ENCODE results near the gene NDUFB10. TPM values are rescaled to one million over a fixed set of nuclear protein-coding genes. Genes with fewer than 3 reads are reported as not detected.
A peak's percentile ranks its signal among the peaks of the same experiment; 100 is the strongest.

Gene NDUFB10
- total RNA-seq, 4 donors from 2014 or later = 249 to 381 (median 295) TPM

DNA sequence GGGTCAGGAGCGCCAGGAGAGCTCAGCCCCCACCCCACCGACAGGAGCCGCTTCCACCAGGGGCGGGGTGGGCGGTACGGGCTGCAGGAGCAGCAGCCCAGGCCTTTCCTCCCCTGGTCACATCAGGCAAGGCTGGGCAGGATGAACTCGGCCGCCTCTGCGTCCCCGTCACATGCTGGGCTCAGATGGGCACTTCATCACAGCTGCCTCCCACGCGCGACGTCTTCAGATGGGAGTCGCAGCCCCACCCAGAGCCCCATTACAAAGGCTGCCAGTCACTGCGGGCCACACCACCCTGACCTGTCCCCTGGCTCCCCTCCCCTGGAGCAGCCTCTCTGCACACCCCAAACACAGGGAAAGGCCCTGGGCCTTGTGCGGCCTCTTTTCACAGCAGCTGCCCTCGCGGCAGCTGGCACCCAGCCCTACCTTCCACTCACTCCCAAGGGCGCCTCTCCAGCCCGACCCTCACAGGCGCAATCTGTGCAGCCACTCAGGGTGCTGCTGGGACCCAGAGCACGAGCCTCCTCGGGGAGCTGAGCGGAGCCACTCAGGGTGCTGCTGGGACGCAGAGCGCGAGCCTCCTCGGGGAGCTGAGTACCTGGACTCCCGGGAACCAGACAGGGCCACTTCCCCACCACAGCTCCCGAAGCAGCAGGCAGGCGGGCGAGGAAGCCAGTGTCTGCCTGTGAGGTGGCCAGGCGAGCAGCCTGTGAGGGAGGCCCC, 45.6 kb downstream of the NDUFB10 start:
- Histone ChIP-seq H3K27me3 (no peaks in the 10 kb centered on the region), H3K4me3 (no peak overlapping the region), H3K36me3 (peaks cover 35 to 43% (median 41%) of the 10 kb centered on the region in 4 donors), H3K9me3 (no peaks in the 10 kb centered on the region), H3K27ac (replicated peaks in 1 of 4) (no peak overlapping the region), H3K4me1 (peaks cover 54 to 62% (median 60%) of the 10 kb centered on the region in 4 donors)
- WGBS = 84% methylated on average over 16 of the region's 34 CpGs
- TF ChIP-seq EP300 (IDR thresholded peaks at IDR 0.05) (no peak), POLR2AphosphoS5 (IDR thresholded peaks at IDR 0.05) (no peak), POLR2A (IDR thresholded peaks at IDR 0.05; ENCODE audit: low read depth) (no peak)
- TF ChIP-seq, protein P1, sequence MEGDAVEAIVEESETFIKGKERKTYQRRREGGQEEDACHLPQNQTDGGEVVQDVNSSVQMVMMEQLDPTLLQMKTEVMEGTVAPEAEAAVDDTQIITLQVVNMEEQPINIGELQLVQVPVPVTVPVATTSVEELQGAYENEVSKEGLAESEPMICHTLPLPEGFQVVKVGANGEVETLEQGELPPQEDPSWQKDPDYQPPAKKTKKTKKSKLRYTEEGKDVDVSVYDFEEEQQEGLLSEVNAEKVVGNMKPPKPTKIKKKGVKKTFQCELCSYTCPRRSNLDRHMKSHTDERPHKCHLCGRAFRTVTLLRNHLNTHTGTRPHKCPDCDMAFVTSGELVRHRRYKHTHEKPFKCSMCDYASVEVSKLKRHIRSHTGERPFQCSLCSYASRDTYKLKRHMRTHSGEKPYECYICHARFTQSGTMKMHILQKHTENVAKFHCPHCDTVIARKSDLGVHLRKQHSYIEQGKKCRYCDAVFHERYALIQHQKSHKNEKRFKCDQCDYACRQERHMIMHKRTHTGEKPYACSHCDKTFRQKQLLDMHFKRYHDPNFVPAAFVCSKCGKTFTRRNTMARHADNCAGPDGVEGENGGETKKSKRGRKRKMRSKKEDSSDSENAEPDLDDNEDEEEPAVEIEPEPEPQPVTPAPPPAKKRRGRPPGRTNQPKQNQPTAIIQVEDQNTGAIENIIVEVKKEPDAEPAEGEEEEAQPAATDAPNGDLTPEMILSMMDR (IDR thresholded peaks at IDR 0.05) = no peak
- DNase-seq (ENCODE audit: extremely low spot score) = no peak
- intact Hi-C loops (cut with DNase I) = no loop called here

DNA sequence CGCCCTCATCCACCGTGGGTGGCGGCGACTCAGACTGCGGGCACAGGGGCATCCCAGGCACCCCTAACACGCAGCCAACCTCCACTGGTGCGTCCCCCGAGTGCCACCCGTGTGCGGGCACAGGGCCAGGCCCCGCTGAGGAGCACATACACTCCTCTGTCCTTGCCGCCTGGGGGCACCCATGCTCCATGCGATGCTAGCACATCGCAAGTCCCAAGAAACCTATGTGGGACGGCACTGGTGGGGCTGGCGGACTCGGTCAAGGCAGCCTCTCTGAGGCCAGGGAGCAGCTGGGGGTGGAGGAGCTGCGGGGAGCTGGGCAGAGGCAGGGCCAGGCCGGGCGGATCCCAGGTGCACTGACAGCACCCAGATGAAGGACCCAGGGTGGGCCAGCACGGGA, 46.3 kb downstream of the NDUFB10 start:
- no peak overlapping the region for H3K27ac ChIP-seq (replicated peaks in 1 of 4)
- H3K4me1 ChIP-seq = peaks cover 60 to 69% (median 67%) of the 10 kb centered on the region in 4 donors
- no peak overlapping the region for H3K4me3 ChIP-seq

DNA sequence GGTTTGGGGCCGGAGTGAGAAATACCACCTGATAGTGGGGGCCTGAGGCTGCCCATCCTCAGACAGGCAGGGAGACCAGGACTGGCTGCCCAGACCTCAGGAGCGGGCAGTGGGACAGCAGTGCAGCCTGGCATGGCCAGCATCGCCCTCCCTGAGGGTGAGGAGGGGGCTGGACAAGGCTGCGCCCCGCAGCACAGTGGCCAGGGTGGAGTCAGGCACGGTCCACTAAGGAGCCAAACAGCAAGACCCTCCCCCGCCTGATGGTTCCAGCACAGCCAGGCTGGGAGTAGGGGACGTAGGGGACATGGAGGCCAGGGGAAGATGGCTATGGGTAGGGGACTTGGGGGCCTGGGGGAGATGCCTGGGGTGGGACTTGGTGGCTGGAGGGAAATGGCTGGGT, 47.0 kb downstream of the NDUFB10 start:
- 91% methylated on average over 8 of the region's 8 CpGs for WGBS
- H3K36me3 ChIP-seq = peaks cover 21 to 31% (median 28%) of the 10 kb centered on the region in 4 donors
- H3K9me3 ChIP-seq = no peaks in the 10 kb centered on the region
- peaks cover 61 to 70% (median 67%) of the 10 kb centered on the region in 4 donors for H3K4me1 ChIP-seq
- H3K27ac ChIP-seq (replicated peaks in 1 of 4) = no peak overlapping the region
- intact Hi-C loops (cut with DNase I) = no loop called here
- TF ChIP-seq POLR2A (IDR thresholded peaks at IDR 0.05; ENCODE audit: low read depth) (no peak), EP300 (IDR thresholded peaks at IDR 0.05) (no peak), POLR2AphosphoS5 (IDR thresholded peaks at IDR 0.05) (no peak)
- TF ChIP-seq, protein P1 (IDR thresholded peaks at IDR 0.05) = no peak
- DNase-seq (ENCODE audit: extremely low spot score) = no peak
- no peaks in the 10 kb centered on the region for H3K27me3 ChIP-seq
- H3K4me3 ChIP-seq = no peak overlapping the region

More for the DNA sequence above, 46.3 kb downstream of the NDUFB10 start:
- Histone ChIP-seq H3K9me3 (no peaks in the 10 kb centered on the region), H3K27me3 (no peaks in the 10 kb centered on the region), H3K36me3 (peaks cover 28 to 38% (median 34%) of the 10 kb centered on the region in 4 donors)
- no CpG with 5 or more reads among the region's 21 CpGs for WGBS
- intact Hi-C loops (cut with DNase I) = no loop called here
- DNase-seq (ENCODE audit: extremely low spot score) = no peak
- TF ChIP-seq EP300 (IDR thresholded peaks at IDR 0.05) = no peak
- no peak for TF ChIP-seq POLR2AphosphoS5 (IDR thresholded peaks at IDR 0.05)
- TF ChIP-seq, protein P1 (IDR thresholded peaks at IDR 0.05) = no peak

DNA sequence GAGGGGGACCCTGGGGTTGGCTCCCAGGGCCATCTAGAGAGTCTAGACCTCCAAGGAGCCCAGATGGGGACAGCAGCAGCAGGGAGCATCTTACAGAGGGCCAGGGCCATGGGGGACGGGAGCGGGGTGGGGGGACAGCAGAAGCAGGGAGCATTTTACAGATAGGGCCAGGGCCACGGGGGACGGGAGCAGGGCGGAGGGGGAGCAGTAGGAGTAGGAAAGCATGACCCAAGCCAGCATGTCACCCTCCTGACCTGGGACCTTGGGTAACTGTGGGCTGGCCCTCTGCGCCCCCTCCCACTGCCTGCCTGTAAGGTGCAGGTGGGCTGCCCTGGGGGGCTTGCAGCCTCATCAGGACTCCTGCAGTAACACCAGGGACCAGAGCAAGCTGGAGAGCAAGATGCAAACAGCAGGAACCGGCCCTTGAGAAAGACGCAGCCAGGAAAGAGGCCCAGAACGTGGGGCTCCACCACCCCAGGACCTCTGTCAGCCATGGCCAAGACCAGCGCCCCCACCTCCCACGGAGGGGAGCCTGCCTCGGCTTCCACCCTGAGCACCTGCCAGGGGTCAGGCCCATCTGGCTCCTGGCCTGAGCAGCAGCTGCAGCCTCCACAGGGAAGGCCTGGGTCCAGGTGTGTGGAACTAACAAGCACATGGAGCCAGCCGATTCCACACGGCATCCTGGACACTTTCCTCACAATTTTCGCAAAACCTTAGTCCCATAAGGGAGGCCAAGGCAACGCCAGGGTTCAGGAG, 47.9 kb downstream of the NDUFB10 start:
- TF ChIP-seq POLR2A (IDR thresholded peaks at IDR 0.05; ENCODE audit: low read depth) (no peak), EP300 (IDR thresholded peaks at IDR 0.05) (no peak), POLR2AphosphoS5 (IDR thresholded peaks at IDR 0.05) (no peak)
- TF ChIP-seq, protein P1 (IDR thresholded peaks at IDR 0.05) = no peak
- peaks cover 61 to 70% (median 67%) of the 10 kb centered on the region in 4 donors for H3K4me1 ChIP-seq
- H3K27me3 ChIP-seq = no peaks in the 10 kb centered on the region
- intact Hi-C loops (cut with DNase I) = no loop called here
- H3K36me3 ChIP-seq = peaks cover 12 to 22% (median 18%) of the 10 kb centered on the region in 4 donors
- no peak for DNase-seq (ENCODE audit: extremely low spot score)
- 73% methylated on average over 14 of the region's 16 CpGs for WGBS
- peak overlapping the region; percentile 70 to 95 (median 81) for H3K4me3 ChIP-seq
- peak overlapping the region in 2 of 4 donors; percentile 89 to 96 for H3K27ac ChIP-seq (replicated peaks in 1 of 4)
- no peaks in the 10 kb centered on the region for H3K9me3 ChIP-seq

Measured in esophagus muscularis mucosa (tissue), 4 donors.